Brain microvascular endothelial cell (primary cell): ENCODE results near the gene LAMA1.
A peak's percentile ranks its signal among the peaks of the same experiment; 100 is the strongest.
"Not testable (repeated sequence)": the region's sequence is repeated elsewhere in the genome, so short reads cannot be mapped to it uniquely, and the experiment has no call there.

Experiments
- DNase-seq: peaks from one replicate; pipeline ENCODE4 v3.0.0-alpha.2; 2020
- H3K27ac ChIP-seq: fragments of 250-450 bp; sonication (Bioruptor Pico); 2 replicates; pipeline ENCODE4 v1.5.1; 2020; ENCODE audit warnings: mild to moderate bottlenecking, moderate library complexity
- H3K27me3 ChIP-seq: fragments of 250-450 bp; sonication (Bioruptor Pico); replicated peaks from 2 replicates; pipeline ENCODE4 v1.5.1; 2020; ENCODE audit warnings: mild to moderate bottlenecking
- H3K36me3 ChIP-seq: fragments of 250-450 bp; sonication (Bioruptor Pico); replicated peaks from 2 replicates; pipeline ENCODE4 v1.5.1; 2020; ENCODE audit warnings: mild to moderate bottlenecking
- H3K4me3 ChIP-seq: 2 replicates; pipeline ENCODE4 v1.5.1; 2011; ENCODE audit warnings: low read depth, mild to moderate bottlenecking, control low read depth, low read length, moderate library complexity
- CTCF ChIP-seq: IDR thresholded peaks from 2 replicates; pipeline ENCODE4 v1.5.1; 2011; ENCODE audit warnings: low read depth, mild to moderate bottlenecking, moderate library complexity, low read length, control low read depth, inconsistent platforms; ENCODE audit errors: missing control alignments
- in situ Hi-C: cut with HindIII; loops from 2 replicates; pipeline ENCODE4 v1.10.0; 2017; ENCODE audit warnings: low sequenced_read_pairs, low pct_ligation_motif_present

The LAMA1 gene

DNA sequence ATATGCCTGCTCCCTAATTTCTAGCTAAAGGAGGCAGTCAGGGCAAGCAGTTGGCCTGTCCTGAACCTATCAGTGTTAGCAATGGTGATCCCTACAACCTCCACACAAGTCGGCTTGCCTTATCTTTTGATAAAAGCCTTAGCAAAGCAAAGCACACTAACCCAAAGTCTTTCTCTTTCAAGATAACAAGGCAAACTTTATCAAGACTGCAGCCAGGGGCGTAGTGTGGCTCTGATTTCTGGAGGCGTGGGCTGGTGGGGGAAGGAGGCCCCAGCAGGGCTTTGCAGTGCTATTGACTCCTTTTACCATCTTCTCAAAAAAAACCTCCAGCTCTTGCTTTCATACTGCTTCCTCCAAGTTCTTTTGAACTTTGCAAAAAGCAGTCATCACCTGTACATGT lies 40.2 kb upstream of the LAMA1 start:
- no peaks in the 10 kb centered on the region for H3K27me3 ChIP-seq
- in situ Hi-C loops = no loop called here
- no peak for TF ChIP-seq CTCF
- H3K27ac ChIP-seq = peak overlapping the region; percentile 37
- no peak overlapping the region for H3K4me3 ChIP-seq
- no peaks in the 10 kb centered on the region for H3K36me3 ChIP-seq
- no peak for DNase-seq

DNA sequence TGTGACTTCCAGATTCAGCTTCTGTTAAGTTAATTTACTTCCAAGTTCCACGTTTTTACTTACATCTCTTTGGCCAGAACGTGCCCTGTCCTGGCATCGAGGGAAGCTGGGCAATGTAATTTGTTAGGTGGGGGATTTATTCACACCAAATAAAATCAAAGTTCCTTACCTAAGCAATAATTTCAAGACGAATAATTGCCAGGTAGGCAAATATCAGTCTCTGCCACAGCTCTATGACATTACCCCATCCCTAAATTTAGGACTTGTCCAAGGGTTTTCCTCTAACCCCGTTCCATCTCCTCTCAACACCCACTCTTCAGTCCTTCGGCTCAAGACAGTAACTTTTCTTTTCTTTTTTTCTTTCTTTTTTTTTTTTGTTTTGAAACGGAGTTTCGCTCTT lies 38.3 kb upstream of the LAMA1 start:
- Histone ChIP-seq H3K27ac (no peak overlapping the region), H3K4me3 (no peak overlapping the region), H3K27me3 (no peaks in the 10 kb centered on the region), H3K36me3 (no peaks in the 10 kb centered on the region)
- no peak for TF ChIP-seq CTCF
- DNase-seq = no peak
- in situ Hi-C loops = no loop called here

DNA sequence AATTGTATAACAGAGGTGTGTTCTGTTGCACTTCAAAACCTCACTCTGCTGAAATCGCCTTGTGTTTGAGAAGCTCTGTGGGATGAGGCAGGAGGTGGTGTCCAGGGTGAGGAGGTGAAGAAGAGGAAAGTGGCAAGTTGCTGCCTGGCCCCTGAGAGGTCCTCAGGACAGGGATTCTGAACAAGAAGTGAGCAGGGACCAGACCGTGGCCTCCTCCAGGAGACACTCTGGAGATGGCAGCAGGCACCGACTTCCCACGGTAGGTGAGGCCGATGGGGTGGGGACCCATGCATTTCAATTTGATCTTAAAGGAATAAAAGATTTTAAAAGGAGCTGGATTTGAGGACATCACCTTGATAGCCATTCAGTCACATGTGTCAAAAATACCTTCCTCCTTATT lies 37.5 kb upstream of the LAMA1 start:
- Histone ChIP-seq H3K4me3 (no peak overlapping the region), H3K27ac (no peak overlapping the region), H3K27me3 (no peaks in the 10 kb centered on the region), H3K36me3 (no peaks in the 10 kb centered on the region)
- no peak for TF ChIP-seq CTCF
- no peak for DNase-seq
- in situ Hi-C loops = no loop called here

GRCh38 chr18:7152440-7152839 lies 34.8 kb upstream of the LAMA1 start:
- TF ChIP-seq CTCF = no peak
- Histone ChIP-seq H3K27me3 (no peaks in the 10 kb centered on the region), H3K36me3 (no peaks in the 10 kb centered on the region), H3K27ac (no peak overlapping the region), H3K4me3 (no peak overlapping the region)
- in situ Hi-C loops = no loop called here
- no peak for DNase-seq

DNA sequence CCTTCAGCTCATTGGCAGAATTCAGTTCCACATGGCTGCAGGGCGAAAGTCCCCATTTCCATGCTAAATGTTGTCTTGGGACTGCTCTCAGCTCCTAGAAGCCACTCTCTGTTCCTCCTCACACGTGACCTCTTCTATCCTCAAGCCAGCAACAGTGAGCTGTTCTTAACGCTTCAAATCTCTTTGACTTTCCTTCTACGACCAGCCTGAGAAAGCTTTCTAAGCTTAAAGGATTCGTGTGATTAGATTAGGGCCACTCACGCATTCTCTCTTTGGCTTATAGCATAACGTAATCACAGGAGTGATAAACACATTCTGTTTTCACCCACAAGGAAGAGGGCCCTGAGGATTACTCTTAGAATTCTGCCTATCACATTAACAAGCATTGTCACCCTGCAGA lies 29.8 kb upstream of the LAMA1 start:
- Histone ChIP-seq H3K4me3 (no peak overlapping the region), H3K27me3 (no peaks in the 10 kb centered on the region), H3K27ac (no peak overlapping the region), H3K36me3 (no peaks in the 10 kb centered on the region)
- no peak for DNase-seq
- in situ Hi-C loops = no loop called here
- TF ChIP-seq CTCF = no peak

DNA sequence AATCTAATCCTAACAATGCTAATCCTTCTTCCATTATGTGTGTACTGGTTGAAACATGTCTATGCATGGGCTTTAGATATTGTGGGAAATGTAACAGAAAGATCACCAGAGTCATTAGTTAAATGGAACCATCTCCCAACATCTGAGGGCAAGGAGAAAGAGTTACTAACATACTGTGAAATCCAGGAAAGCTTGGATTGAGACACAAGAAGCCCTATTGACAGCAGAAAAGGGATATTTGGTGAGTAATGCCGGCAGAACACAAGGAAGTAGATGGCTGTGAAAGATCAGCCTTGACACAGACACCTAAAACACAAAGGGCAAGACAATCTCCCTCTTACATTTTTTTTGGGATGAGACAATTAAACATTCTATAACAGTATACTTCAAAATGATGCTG lies 28.5 kb upstream of the LAMA1 start:
- H3K4me3 ChIP-seq = no peak overlapping the region
- no peaks in the 10 kb centered on the region for H3K36me3 ChIP-seq
- no peak for DNase-seq
- H3K27ac ChIP-seq = no peak overlapping the region
- in situ Hi-C loops = no loop called here
- H3K27me3 ChIP-seq = no peaks in the 10 kb centered on the region
- no peak for TF ChIP-seq CTCF

- H3K36me3 ChIP-seq, H3K4me3 ChIP-seq, H3K27me3 ChIP-seq, in situ Hi-C loops, DNase-seq, H3K27ac ChIP-seq: not testable (repeated sequence)
These were observed 27.3 kb upstream of the LAMA1 start for GRCh38 chr18:7144921-7145320.
